Liver (tissue), 9 donors: Measurements from ENCODE around the gene TNNI3K. TPM values are rescaled to one million over a fixed set of nuclear protein-coding genes. Genes with fewer than 3 reads are reported as not detected.

Source experiments
- DNase-seq: peaks from one replicate; pipeline ENCODE4 v3.0.0-alpha.2; 2017; ENCODE audit warnings: low spot score
- H3K27ac ChIP-seq, 2 donors: one replicate each; pipeline ENCODE4 v1.7.0; 2013; ENCODE audit warnings: inconsistent platforms in 2 of 2, low read length in 2 of 2, control low read depth in 1 of 2, low read depth in 1 of 2, mild to moderate bottlenecking in 1 of 2
- H3K27me3 ChIP-seq, 4 donors: one replicate each; pipeline versions ENCODE4 v1.6.1 to v1.7.0; 2013; ENCODE audit warnings: low read length in 3 of 4, inconsistent platforms in 1 of 4, mild to moderate bottlenecking in 1 of 4, moderate library complexity in 1 of 4; ENCODE audit not compliant: control insufficient read depth in 4 of 4, insufficient read depth in 4 of 4
- H3K36me3 ChIP-seq, 4 donors: one replicate each; pipeline versions ENCODE4 v1.6.1 to v1.7.0; 2013; ENCODE audit warnings: low read length in 3 of 4, mild to moderate bottlenecking in 3 of 4, low read depth in 1 of 4, moderate library complexity in 1 of 4; ENCODE audit not compliant: control insufficient read depth in 4 of 4, insufficient read depth in 3 of 4
- H3K4me1 ChIP-seq, 4 donors: one replicate each; pipeline versions ENCODE4 v1.6.1 to v1.7.0; 2013; ENCODE audit warnings: low read length in 3 of 4, mild to moderate bottlenecking in 3 of 4, moderate library complexity in 1 of 4; ENCODE audit not compliant: control insufficient read depth in 4 of 4, insufficient read depth in 4 of 4
- H3K4me3 ChIP-seq, 3 donors: one replicate each; pipeline versions ENCODE4 v1.6.1 to v1.7.0; 2013; ENCODE audit warnings: low read length in 3 of 3, control low read depth in 1 of 3, low read depth in 1 of 3, mild to moderate bottlenecking in 1 of 3
- H3K9ac ChIP-seq, 2 donors: one replicate each; pipeline ENCODE4 v1.7.0; 2013; ENCODE audit warnings: low read length in 2 of 2, mild to moderate bottlenecking in 2 of 2, moderate library complexity in 2 of 2, control low read depth in 1 of 2, low read depth in 1 of 2
- H3K9me3 ChIP-seq, 4 donors: one replicate each; pipeline versions ENCODE4 v1.6.1 to v1.7.0; 2013; ENCODE audit warnings: low read length in 3 of 4; ENCODE audit not compliant: control insufficient read depth in 4 of 4
- CTCF ChIP-seq: fragments of 150-350 bp; IDR thresholded peaks from 2 replicates; pipeline ENCODE4 v1.5.1; 2017; ENCODE audit warnings: improper control_type of control experiment, low read depth, low read length; ENCODE audit not compliant: missing input control
- EGR1 ChIP-seq, 2 donors: IDR thresholded peaks; 2 replicates each; pipeline ENCODE4 v1.6.1; 2016 to 2018; ENCODE audit warnings: antibody characterized with exemption in 2 of 2, low read depth in 2 of 2
- FOXA1 ChIP-seq: IDR thresholded peaks from 2 replicates; pipeline ENCODE4 v1.6.1; 2016; ENCODE audit warnings: antibody characterized with exemption
- FOXA2 ChIP-seq: IDR thresholded peaks from 2 replicates; pipeline ENCODE4 v1.6.1; 2016; ENCODE audit warnings: antibody characterized with exemption
- HNF4A ChIP-seq, 2 donors: conservative IDR thresholded peaks; 2 replicates each; pipeline ENCODE4 v1.6.1; 2016; ENCODE audit warnings: antibody characterized with exemption in 2 of 2, mild to moderate bottlenecking in 2 of 2
- JUND ChIP-seq, 2 donors: IDR thresholded peaks; 2 replicates each; pipeline ENCODE4 v1.6.1; 2016; ENCODE audit warnings: antibody characterized with exemption in 2 of 2
- MAX ChIP-seq: IDR thresholded peaks from 2 replicates; pipeline ENCODE4 v1.6.1; 2016; ENCODE audit warnings: antibody characterized with exemption
- RAD21 ChIP-seq, 2 donors: IDR thresholded peaks; 2 replicates each; pipeline ENCODE4 v1.6.1; 2016; ENCODE audit warnings: antibody characterized with exemption in 2 of 2, mild to moderate bottlenecking in 2 of 2
- REST ChIP-seq: IDR thresholded peaks from 2 replicates; pipeline ENCODE4 v1.6.1; 2016; ENCODE audit warnings: antibody characterized with exemption, mild to moderate bottlenecking
- RXRA ChIP-seq, 2 donors: IDR thresholded peaks; 2 replicates each; pipeline ENCODE4 v1.6.1; 2017 to 2018; ENCODE audit warnings: antibody characterized with exemption in 2 of 2, mild to moderate bottlenecking in 1 of 2
- TAF1 ChIP-seq: conservative IDR thresholded peaks from 2 replicates; pipeline ENCODE4 v1.6.1; 2016; ENCODE audit warnings: antibody characterized with exemption, mild to moderate bottlenecking
- YY1 ChIP-seq: IDR thresholded peaks from 2 replicates; pipeline ENCODE4 v1.6.1; 2016; ENCODE audit warnings: antibody characterized with exemption, mild to moderate bottlenecking
- WGBS: extraction: QIAGEN DNeasy Blood & Tissue Kit; methylation state at CpG from one replicate; pipeline ENCODE4 v1.1.7; 2013; 5-methylcytosine and 5-hydroxymethylcytosine counted together
- polyA plus RNA-seq, 2 donors: library from polyadenylated mRNA; stranded (reverse) in 1 of 2; unstranded in 1 of 2; fragments of 200-250 nt in 1 of 2; fragments of >200 nt in 1 of 2; fragmentation: Nextera tagmentation in 1 of 2; extraction: Ambion mirVana in 1 of 2; gene quantifications; one replicate each; pipeline versions ENCODE4 v1.2.1 to v1.2.3, GENCODE V29; 2013 to 2015
- total RNA-seq, 2 donors: library from RNA; depleted of rRNA; stranded (reverse); fragments of >200 nt; gene quantifications; one replicate each; pipeline ENCODE4 v1.2.3, GENCODE V29; 2014
- donor health status: healthy.
- donor health status: healthy.
- donor health status: healthy.
- donor health status: healthy.
- donor health status: healthy.

Gene TNNI3K
- total and polyA plus RNA-seq, 4 donors: 0.09 to 0.10 TPM; not detected in 2

GRCh38 chr1:74570797-74571492, 335.8 kb downstream of the TNNI3K start (continued):
- TF ChIP-seq REST: no peak
- no peak for TF ChIP-seq MAX

- H3K27me3 ChIP-seq: no peaks in the 10 kb centered on the region
- 52% methylated on average over 8 of the region's 8 CpGs for WGBS
- no peaks in the 10 kb centered on the region for H3K36me3 ChIP-seq
- no peaks in the 10 kb centered on the region for H3K4me1 ChIP-seq
- no peak for DNase-seq
- no peak overlapping the region for H3K4me3 ChIP-seq
- no peaks in the 10 kb centered on the region for H3K9me3 ChIP-seq
- TF ChIP-seq HNF4A (conservative IDR thresholded peaks at IDR 0.05) (no peak), FOXA2 (no peak), TAF1 (no peak), EGR1 (IDR thresholded peaks at IDR 0.05; ENCODE audit: low read depth in 2 of 2) (no peak), YY1 (no peak), RXRA (IDR thresholded peaks at IDR 0.05) (no peak), FOXA1 (no peak), REST (no peak), JUND (IDR thresholded peaks at IDR 0.05) (no peak), CTCF (no peak), MAX (no peak), RAD21 (IDR thresholded peaks at IDR 0.05) (no peak)
- no peak overlapping the region for H3K27ac ChIP-seq
- H3K9ac ChIP-seq: no peak overlapping the region
Measured at GRCh38 chr1:74571493-74571800, 336.3 kb downstream of the TNNI3K start.
